OCI-LY3 (cell line): ENCODE data around the gene GSTCD.

Source experiments
- H2AFZ ChIP-seq: fragments of 200-600, 300-600 bp; shearing (Covaris generic); 2 replicates; pipeline ENCODE4 v1.6.0; 2014; ENCODE audit warnings: antibody characterized with exemption, low read depth, low read length
- H3K27ac ChIP-seq: fragments of 200-600, 300-600 bp; sonication (generic); 2 replicates; pipeline ENCODE4 v1.5.1; 2014; ENCODE audit warnings: mild to moderate bottlenecking, low read length, moderate library complexity, mixed read lengths
- H3K27me3 ChIP-seq: fragments of 200-600, 300-600 bp; sonication (generic); 2 replicates; pipeline ENCODE4 v1.6.1; 2014; ENCODE audit warnings: low read depth, low read length, mixed read lengths
- H3K36me3 ChIP-seq: fragments of 200-600, 300-600 bp; sonication (generic); replicated peaks from 2 replicates; pipeline ENCODE3; 2014; ENCODE audit warnings: low read depth, low read length, mixed read lengths
- H3K4me1 ChIP-seq: fragments of 300-600, 200-600 bp; sonication (generic); 2 replicates; pipeline ENCODE4 v1.6.1; 2014; ENCODE audit warnings: low read length, mixed read lengths
- H3K4me2 ChIP-seq: fragments of 200-600, 300-600 bp; sonication (generic); 2 replicates; pipeline ENCODE4 v1.6.1; 2014; ENCODE audit warnings: low read length, mixed read lengths
- H3K4me3 ChIP-seq: fragments of 300-600, 200-600 bp; sonication (generic); 2 replicates; pipeline ENCODE4 v1.5.1; 2014; ENCODE audit warnings: antibody characterized with exemption, mild to moderate bottlenecking, low read length, moderate library complexity
- H3K79me2 ChIP-seq: fragments of 300-600, 200-600 bp; shearing (Covaris generic); 2 replicates; pipeline ENCODE4 v1.6.1; 2014; ENCODE audit warnings: mild to moderate bottlenecking, low read length, mixed read lengths
- H3K9ac ChIP-seq: fragments of 300-600, 200-600 bp; shearing (Covaris generic); 2 replicates; pipeline ENCODE4 v1.6.0; 2014; ENCODE audit warnings: mild to moderate bottlenecking, low read length, moderate library complexity
- H3K9me3 ChIP-seq: fragments of 200-600, 300-600 bp; shearing (Covaris generic); 2 replicates; pipeline ENCODE4 v1.6.1; 2014; ENCODE audit warnings: low read length, mixed read lengths; ENCODE audit not compliant: insufficient read depth
- H4K20me1 ChIP-seq: fragments of 200-600, 300-600 bp; sonication (generic); 2 replicates; pipeline ENCODE4 v1.6.1; 2016; ENCODE audit warnings: low read length, mixed read lengths; ENCODE audit not compliant: insufficient read depth
- EZH2phosphoT487 ChIP-seq: fragments of 200-600 bp; shearing (Covaris generic); IDR thresholded peaks from 2 replicates; pipeline ENCODE4 v1.6.1; 2018; ENCODE audit warnings: antibody characterized with exemption, mixed run types, low read depth
- TF ChIP-seq, protein P1 (sequence below): fragments of 200-600, 300-600 bp; sonication (generic); IDR thresholded peaks from 2 replicates; pipeline ENCODE4 v1.5.1; 2014; ENCODE audit warnings: antibody characterized with exemption, low read length, low read depth

GSTCD gene

DNA sequence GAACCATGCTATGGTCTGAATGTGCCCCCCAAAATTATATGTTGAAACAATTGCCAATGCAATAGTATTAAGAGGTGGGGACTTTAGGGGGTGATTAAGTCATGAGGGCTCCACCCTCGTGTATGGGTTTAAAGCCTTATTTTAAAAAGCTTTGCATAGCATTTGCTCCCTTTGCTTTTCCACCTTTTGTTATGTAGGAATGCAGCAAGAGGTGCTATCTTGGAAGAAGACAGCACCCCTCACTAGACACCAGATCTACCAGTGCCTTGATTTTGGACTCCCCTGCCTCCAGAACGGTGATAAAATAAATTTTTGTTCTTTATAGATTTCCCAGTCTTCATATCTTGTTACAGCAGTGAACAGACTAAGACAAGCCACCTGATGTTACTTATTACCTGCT is 163.4 kb downstream of the GSTCD start:
- Histone ChIP-seq H3K9ac (no peak overlapping the region), H3K27ac (no peak overlapping the region), H3K4me2 (no peak overlapping the region; the same call in 1 of the 2 replicates), H3K79me2 (no peaks in the 10 kb centered on the region), H3K27me3 (no peaks in the 10 kb centered on the region), H2AFZ (no peak overlapping the region), H3K9me3 (no peaks in the 10 kb centered on the region), H3K4me1 (peaks cover 13% of the 10 kb centered on the region), H4K20me1 (no peaks in the 10 kb centered on the region), H3K4me3 (no peak overlapping the region), H3K36me3 (no peaks in the 10 kb centered on the region)
- TF ChIP-seq EZH2phosphoT487: no peak
- TF ChIP-seq, protein P1, sequence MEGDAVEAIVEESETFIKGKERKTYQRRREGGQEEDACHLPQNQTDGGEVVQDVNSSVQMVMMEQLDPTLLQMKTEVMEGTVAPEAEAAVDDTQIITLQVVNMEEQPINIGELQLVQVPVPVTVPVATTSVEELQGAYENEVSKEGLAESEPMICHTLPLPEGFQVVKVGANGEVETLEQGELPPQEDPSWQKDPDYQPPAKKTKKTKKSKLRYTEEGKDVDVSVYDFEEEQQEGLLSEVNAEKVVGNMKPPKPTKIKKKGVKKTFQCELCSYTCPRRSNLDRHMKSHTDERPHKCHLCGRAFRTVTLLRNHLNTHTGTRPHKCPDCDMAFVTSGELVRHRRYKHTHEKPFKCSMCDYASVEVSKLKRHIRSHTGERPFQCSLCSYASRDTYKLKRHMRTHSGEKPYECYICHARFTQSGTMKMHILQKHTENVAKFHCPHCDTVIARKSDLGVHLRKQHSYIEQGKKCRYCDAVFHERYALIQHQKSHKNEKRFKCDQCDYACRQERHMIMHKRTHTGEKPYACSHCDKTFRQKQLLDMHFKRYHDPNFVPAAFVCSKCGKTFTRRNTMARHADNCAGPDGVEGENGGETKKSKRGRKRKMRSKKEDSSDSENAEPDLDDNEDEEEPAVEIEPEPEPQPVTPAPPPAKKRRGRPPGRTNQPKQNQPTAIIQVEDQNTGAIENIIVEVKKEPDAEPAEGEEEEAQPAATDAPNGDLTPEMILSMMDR: no peak

DNA sequence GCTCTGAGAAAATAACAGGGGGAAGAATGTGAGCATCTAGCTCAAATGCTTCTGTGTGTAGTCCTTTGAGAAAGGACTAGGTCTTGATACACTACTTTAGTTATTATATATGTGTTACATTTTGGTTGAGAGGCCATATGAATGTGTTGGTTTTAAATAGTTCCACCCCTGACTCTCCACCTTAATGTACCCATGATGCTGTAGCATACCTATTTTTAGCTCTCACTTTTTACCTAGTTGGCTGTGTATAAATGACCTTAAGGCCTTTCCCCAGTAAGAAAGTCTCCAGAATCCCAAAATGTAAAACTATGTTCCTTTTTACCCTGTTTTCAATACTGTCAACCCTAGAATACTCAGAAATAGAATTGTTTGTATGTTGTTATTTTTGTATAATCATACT is 166.6 kb downstream of the GSTCD start:
- no peaks in the 10 kb centered on the region for H3K36me3 ChIP-seq
- H3K27ac ChIP-seq: no peak overlapping the region
- peaks cover 13% of the 10 kb centered on the region for H3K4me1 ChIP-seq
- no peaks in the 10 kb centered on the region for H3K79me2 ChIP-seq
- no peak for TF ChIP-seq EZH2phosphoT487
- TF ChIP-seq, protein P1: no peak
- H3K9ac ChIP-seq: no peak overlapping the region
- H3K4me2 ChIP-seq: no peak overlapping the region
- no peaks in the 10 kb centered on the region for H3K27me3 ChIP-seq
- peaks cover 4% of the 10 kb centered on the region; the same call in 1 of the 2 replicates for H3K9me3 ChIP-seq
- H4K20me1 ChIP-seq: no peaks in the 10 kb centered on the region
- no peak overlapping the region for H3K4me3 ChIP-seq
- H2AFZ ChIP-seq: no peak overlapping the region

DNA sequence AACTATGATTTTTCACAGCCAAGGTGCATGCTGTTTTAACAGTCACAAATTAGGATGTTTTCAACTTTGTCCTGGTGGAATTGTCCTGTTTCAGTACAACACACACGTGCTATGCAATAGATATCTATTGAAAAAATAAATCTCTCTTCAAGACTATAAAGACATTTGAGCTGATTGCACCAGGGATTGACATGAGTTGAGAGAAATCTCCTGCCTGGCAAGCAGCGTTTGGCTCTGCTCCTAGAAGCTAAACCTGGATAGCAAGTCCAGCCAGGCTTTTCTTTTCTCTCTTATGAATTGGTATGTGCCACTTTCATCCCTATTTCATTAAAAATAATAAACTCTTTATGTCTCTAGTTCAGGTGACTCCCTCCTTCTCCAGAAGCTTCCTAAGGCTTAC is 170.1 kb downstream of the GSTCD start:
- no peak overlapping the region for H3K27ac ChIP-seq
- no peak overlapping the region for H3K9ac ChIP-seq
- H3K27me3 ChIP-seq: no peaks in the 10 kb centered on the region
- no peak overlapping the region for H3K4me2 ChIP-seq
- no peaks in the 10 kb centered on the region for H3K79me2 ChIP-seq
- H2AFZ ChIP-seq: no peak overlapping the region; the same call in 1 of the 2 replicates
- H4K20me1 ChIP-seq: no peaks in the 10 kb centered on the region
- H3K4me3 ChIP-seq: no peak overlapping the region
- no peaks in the 10 kb centered on the region for H3K36me3 ChIP-seq
- TF ChIP-seq, protein P1: no peak
- no peak for TF ChIP-seq EZH2phosphoT487
- H3K9me3 ChIP-seq: peaks cover 4% of the 10 kb centered on the region; the same call in 1 of the 2 replicates
- H3K4me1 ChIP-seq: no peaks in the 10 kb centered on the region

DNA sequence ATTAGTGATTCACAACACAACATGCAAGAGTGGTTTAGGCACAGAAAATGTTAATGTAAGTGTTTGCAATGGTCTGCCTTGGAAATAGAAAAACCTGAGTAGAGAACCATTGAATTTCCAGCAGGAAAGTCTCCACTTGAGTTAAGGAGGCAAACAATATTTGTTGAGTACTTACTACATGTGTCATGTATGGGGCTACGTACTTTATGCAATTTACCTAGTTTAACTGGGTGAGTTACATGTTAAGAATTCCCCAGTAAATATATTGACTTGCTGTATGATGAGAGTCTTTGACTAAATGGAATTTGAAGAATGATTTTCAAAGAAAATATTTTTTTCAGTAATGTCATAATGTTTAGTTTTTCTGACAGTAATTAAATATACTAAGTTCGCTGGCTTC is 178.9 kb downstream of the GSTCD start:
- Histone ChIP-seq H3K27ac (no peak overlapping the region), H3K79me2 (no peaks in the 10 kb centered on the region), H3K9ac (no peak overlapping the region), H3K4me1 (no peaks in the 10 kb centered on the region), H3K4me2 (no peak overlapping the region), H3K9me3 (no peaks in the 10 kb centered on the region), H4K20me1 (no peaks in the 10 kb centered on the region), H3K36me3 (no peaks in the 10 kb centered on the region), H3K4me3 (no peak overlapping the region), H3K27me3 (no peaks in the 10 kb centered on the region), H2AFZ (no peak overlapping the region)
- TF ChIP-seq, protein P1: no peak
- TF ChIP-seq EZH2phosphoT487: no peak
